ENCODE data around the gene HAUS3. TPM values are rescaled to one million over a fixed set of nuclear protein-coding genes. Genes with fewer than 3 reads are reported as not detected.

Gene HAUS3
- total and polyA plus RNA-seq, 2 of the 13 experiments (the other 11 are each of a cell fraction or from before 2014, with no cell fraction given), result 3.9 to 12.6 TPM

- intact Hi-C loops (cut with micrococcal nuclease; ENCODE audit: unreplicated experiment) (no loop called here), in situ Hi-C loops (cut with HindIII; ENCODE audit: extremely low pct_ligation_motif_present, low pct_unique_long_range_greater_than_20kb) (no loop called here)
- Histone ChIP-seq H3K79me2 (ENCODE audit: insufficient read depth, low read length) (no peaks in the 10 kb centered on the region), H3K36me3 (replicated peaks in 1 of 2; ENCODE audit: control insufficient read depth in 1 of 2, insufficient read depth in 2 of 2, low read length in 2 of 2) (no peaks in the 10 kb centered on the region), H3K4me3 (replicated peaks in 1 of 3; ENCODE audit: insufficient read depth in 1 of 3, low read depth in 2 of 3, low read length in 3 of 3) (no peak overlapping the region), H3K27me3 (ENCODE audit: control insufficient read depth in 1 of 2, insufficient read depth in 2 of 2, low read length in 2 of 2) (peaks cover 10 to 38% of the 10 kb centered on the region in 2 experiments; a peak in 4 of 5 replicates), H2AFZ (ENCODE audit: low read length) (no peak overlapping the region), H4K20me1 (ENCODE audit: insufficient read depth, low read length) (no peaks in the 10 kb centered on the region), H3K4me2 (ENCODE audit: low read depth, low read length) (no peak overlapping the region), H3K9me3 (ENCODE audit: low read length) (no peaks in the 10 kb centered on the region), H3K27ac (ENCODE audit: extremely low read length, insufficient read depth, low read length) (no peak overlapping the region), H3K4me1 (ENCODE audit: insufficient read depth, low read length) (no peaks in the 10 kb centered on the region), H3K9ac (ENCODE audit: insufficient read depth, low read depth, low read length) (no peak overlapping the region)
- BruUV-seq (replicated peaks), result no TSS peak
- FAIRE-seq, result no peak
- 59% methylated on average over 25 of the region's 44 CpGs for WGBS (ENCODE audit: low lambda C conversion rate)
- CTCF ChIA-PET (ENCODE audit: low intra/inter-chr PET ratio, low total read pairs), result no interaction called here
- POLR2A ChIA-PET, result interaction anchor here (1.1 kb wide), 1 partner anchor 14 kb away, joined by 3 read pairs; the partner anchor contains the start of gene MXD4
- ATAC-seq, result no peak
- no peak for DNase-seq (ENCODE audit: low spot score)
- TF ChIP-seq SIN3B (IDR thresholded peaks at IDR 0.05; ENCODE audit: low read length), result no peak
- TF ChIP-seq NFATC3 (CRISPR knock-in tag; IDR thresholded peaks at IDR 0.05), result no peak
- no peak for TF ChIP-seq ZBTB46 (CRISPR knock-in tag; IDR thresholded peaks at IDR 0.05; ENCODE audit: borderline replicate concordance)
- TF ChIP-seq NCOA5 (CRISPR knock-in tag; IDR thresholded peaks at IDR 0.05), result no peak
- no peak for TF ChIP-seq TEF (CRISPR knock-in tag; IDR thresholded peaks at IDR 0.05)
- TF ChIP-seq ZGPAT (CRISPR knock-in tag; IDR thresholded peaks at IDR 0.05), result no peak
- TF ChIP-seq KIAA2018 (CRISPR knock-in tag; IDR thresholded peaks at IDR 0.05; ENCODE audit: borderline replicate concordance), result no peak
- no peak for TF ChIP-seq ZNF562 (CRISPR knock-in tag; IDR thresholded peaks at IDR 0.05; ENCODE audit: borderline replicate concordance)
- no peak for TF ChIP-seq THYN1 (CRISPR knock-in tag; IDR thresholded peaks at IDR 0.05; ENCODE audit: borderline replicate concordance, low read depth)
These were observed 33.8 kb upstream of the HAUS3 start for GRCh38 chr4:2275546-2276251.

Data from HepG2 (cell line).